ENCODE data around the gene TBC1D10A.

GRCh38 chr22:30356449-30357235 lies 29.9 kb upstream of the TBC1D10A start, which contains the start of the genes CCDC157 and SF3A1:
- TF ChIP-seq CTCF (conservative IDR thresholded peaks at IDR 0.05; ENCODE audit: low read depth in 2 of 2) (no peak), REST (IDR thresholded peaks at IDR 0.05; ENCODE audit: unreplicated experiment) (no peak), POLR2AphosphoS5 (IDR thresholded peaks at IDR 0.05; ENCODE audit: low read depth) (peak; percentile 87), ZNF114 (CRISPR knock-in tag; IDR thresholded peaks at IDR 0.05) (no peak), CREB1 (CRISPR knock-in tag; IDR thresholded peaks at IDR 0.05; ENCODE audit: low read depth) (peak; percentile 95), STAT1 (IDR thresholded peaks at IDR 0.05; ENCODE audit: unreplicated experiment) (no peak), EZH2 (IDR thresholded peaks at IDR 0.05; ENCODE audit: low read depth, unreplicated experiment) (no peak), JUNB (IDR thresholded peaks at IDR 0.05; ENCODE audit: unreplicated experiment) (no peak), NANOG (IDR thresholded peaks at IDR 0.05; ENCODE audit: borderline replicate concordance) (no peak), EZH2phosphoT487 (IDR thresholded peaks at IDR 0.05; ENCODE audit: unreplicated experiment) (no peak)
